GM18505 (cell line): ENCODE data around the gene NPPC.

Experiments used
- ATAC-seq: cut with Tn5 transposase; IDR thresholded peaks from one replicate; pipeline ENCODE4 v1.9.1; 2021; ENCODE audit not compliant: unreplicated experiment
- POLR2A ChIP-seq: IDR thresholded peaks from 4 replicates; pipeline ENCODE4 v1.6.1; 2011; ENCODE audit warnings: borderline replicate concordance; ENCODE audit not compliant: insufficient read depth, insufficient read length; ENCODE audit errors: extremely low read depth

The NPPC gene

DNA sequence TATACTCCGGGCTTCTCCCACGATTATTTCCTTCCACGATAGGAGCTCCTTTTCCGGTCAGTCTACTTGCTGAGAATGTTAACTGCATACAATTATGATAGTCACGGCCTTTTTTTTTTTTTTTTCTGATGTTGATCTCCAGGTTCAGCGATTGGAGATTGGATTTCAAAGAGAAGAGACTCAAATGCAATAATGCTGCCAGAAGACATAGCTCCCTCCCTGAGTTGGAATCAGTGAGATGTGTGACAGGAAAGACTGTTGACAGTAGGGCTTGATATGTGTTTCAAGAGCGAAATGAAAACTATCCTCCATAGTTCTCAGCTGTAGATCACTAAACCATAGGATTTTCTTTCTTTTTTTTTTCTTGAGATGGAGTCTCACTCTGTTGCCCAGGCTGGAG, 47.0 kb downstream of the NPPC start:
- no peak for ATAC-seq
- TF ChIP-seq POLR2A: no peak

- ATAC-seq: no peak
- TF ChIP-seq POLR2A: no peak
Observed at GRCh38 chr2:231877533-231878456, 48.4 kb downstream of the NPPC start.

DNA sequence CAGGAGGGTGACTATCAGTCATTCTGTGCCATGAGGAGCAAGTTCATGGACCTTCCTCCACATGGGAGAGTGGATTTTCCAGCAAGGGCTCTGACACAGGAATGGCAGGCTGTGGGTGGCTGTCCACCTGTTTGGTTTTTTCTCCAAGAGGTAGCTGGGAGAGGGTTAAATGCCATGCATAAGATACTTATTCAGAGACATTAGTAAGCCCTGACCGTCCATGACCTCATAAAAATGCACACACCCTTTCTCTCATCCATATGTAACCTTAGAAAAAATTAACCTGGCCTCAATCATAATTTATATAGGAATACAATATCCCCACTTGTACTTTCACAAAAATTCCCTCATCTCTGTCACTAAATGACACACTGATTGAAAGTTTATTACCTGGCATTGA, 51.3 kb downstream of the NPPC start:
- ATAC-seq: no peak
- no peak for TF ChIP-seq POLR2A
